ENCODE results near the gene CRMP1.

GRCh38 chr4:5923376-5923775 is 30.5 kb upstream of the CRMP1 start:
- TF ChIP-seq CTCF (conservative IDR thresholded peaks at IDR 0.05; ENCODE audit: low read depth, low read length) (no peak), EZH2 (IDR thresholded peaks at IDR 0.05; ENCODE audit: borderline replicate concordance, low read depth, low read length, poor library complexity, severe bottlenecking) (no peak)

All from A673 (cell line).